WTC11 (cell line): ENCODE measurements around the gene NDUFB10.

Experiments
- ATF1 ChIP-seq: sonication (generic); formaldehyde crosslinking; IDR thresholded peaks from 2 replicates; pipeline ENCODE4 v1.8.1; 2023; ENCODE audit warnings: mild to moderate bottlenecking, moderate library complexity, missing genetic modification reagents
- ATF6 ChIP-seq: sonication (generic); formaldehyde crosslinking; IDR thresholded peaks from 2 replicates; pipeline ENCODE4 v1.8.1; 2023; ENCODE audit warnings: mild to moderate bottlenecking, missing genetic modification reagents
- CBFB ChIP-seq: sonication (generic); formaldehyde crosslinking; IDR thresholded peaks from 2 replicates; pipeline ENCODE4 v1.8.1; 2022; ENCODE audit warnings: mild to moderate bottlenecking, low read depth, missing genetic modification reagents
- CREB1 ChIP-seq: sonication (generic); formaldehyde crosslinking; IDR thresholded peaks from 2 replicates; pipeline ENCODE4 v1.8.0; 2023; ENCODE audit warnings: mild to moderate bottlenecking, missing genetic modification reagents
- CTCF ChIP-seq: fragments of 200-600 bp; IDR thresholded peaks from 2 replicates; pipeline ENCODE4 v1.8.0; 2022; ENCODE audit warnings: antibody characterized with exemption
- ESRRA ChIP-seq: sonication (generic); formaldehyde crosslinking; IDR thresholded peaks from 2 replicates; pipeline ENCODE4 v1.8.1; 2022; ENCODE audit warnings: mild to moderate bottlenecking, missing genetic modification reagents, borderline replicate concordance
- ETV6 ChIP-seq: sonication (generic); formaldehyde crosslinking; IDR thresholded peaks from 2 replicates; pipeline ENCODE4 v1.8.1; 2022; ENCODE audit warnings: mild to moderate bottlenecking, missing genetic modification reagents
- FOXJ3 ChIP-seq: sonication (generic); formaldehyde crosslinking; IDR thresholded peaks from 2 replicates; pipeline ENCODE4 v1.9.0; 2021; ENCODE audit warnings: missing genetic modification reagents, mild to moderate bottlenecking, borderline replicate concordance
- NFE2L1 ChIP-seq: sonication (generic); formaldehyde crosslinking; IDR thresholded peaks from 2 replicates; pipeline ENCODE4 v1.8.1; 2023; ENCODE audit warnings: missing genetic modification reagents
- RELA ChIP-seq: sonication (generic); formaldehyde crosslinking; IDR thresholded peaks from 2 replicates; pipeline ENCODE4 v1.8.1; 2022; ENCODE audit warnings: missing genetic modification reagents, mild to moderate bottlenecking, borderline replicate concordance
- SMAD3 ChIP-seq: sonication (generic); formaldehyde crosslinking; IDR thresholded peaks from 2 replicates; pipeline ENCODE4 v1.8.0; 2022; ENCODE audit warnings: missing genetic modification reagents, mild to moderate bottlenecking, borderline replicate concordance
- SP1 ChIP-seq: sonication (generic); formaldehyde crosslinking; conservative IDR thresholded peaks from 2 replicates; pipeline ENCODE4 v1.8.1; 2022; ENCODE audit warnings: missing genetic modification reagents
- ZNF423 ChIP-seq: fragments of 250-450 bp; sonication (Bioruptor Pico); IDR thresholded peaks from 2 replicates; pipeline ENCODE4 v2.1.2; 2022; ENCODE audit warnings: mild to moderate bottlenecking, moderate library complexity
- ZNF425 ChIP-seq: fragments of 250-450 bp; sonication (Bioruptor Pico); conservative IDR thresholded peaks from 2 replicates; pipeline ENCODE4 v1.9.0; 2021; ENCODE audit warnings: mild to moderate bottlenecking

- TF ChIP-seq NFE2L1 (CRISPR knock-in tag) (no peak), CTCF (no peak), RELA (CRISPR knock-in tag) (no peak), ESRRA (no peak), ETV6 (CRISPR knock-in tag) (no peak), FOXJ3 (CRISPR knock-in tag) (no peak), ZNF423 (CRISPR knock-in tag) (no peak), CBFB (no peak), SMAD3 (no peak), CREB1 (CRISPR knock-in tag) (no peak), ZNF425 (CRISPR knock-in tag) (no peak), ATF1 (CRISPR knock-in tag) (no peak), ATF6 (CRISPR knock-in tag) (no peak), SP1 (no peak)
Observed at GRCh38 chr16:1914084-1914608, 45.2 kb upstream of the NDUFB10 start.
